GM12891 (cell line): ENCODE measurements around the gene SH3TC2.
A peak's percentile ranks its signal among the peaks of the same experiment; 100 is the strongest.

Source experiments
- DNase-seq: peaks from one replicate; pipeline ENCODE4 v3.0.0; 2011; ENCODE audit warnings: low spot score; ENCODE audit not compliant: insufficient read length
- FAIRE-seq: peaks from 2 replicates; lab custom pipeline; 2011; peaks lifted over from hg19 to GRCh38; lab: Jason Lieb, UNC
- PAX5 ChIP-seq: IDR thresholded peaks from 2 replicates; pipeline ENCODE4 v1.6.1; 2011; ENCODE audit warnings: low read length, moderate library complexity, mild to moderate bottlenecking; ENCODE audit not compliant: insufficient read depth, severe bottlenecking
- POLR2A ChIP-seq: IDR thresholded peaks from 2 replicates; pipeline ENCODE4 v1.6.1; 2011; ENCODE audit warnings: low read depth, low read length, control low read depth
- POLR2AphosphoS5 ChIP-seq: IDR thresholded peaks from 2 replicates; pipeline ENCODE4 v1.6.1; 2011; ENCODE audit warnings: low read depth, low read length, control low read depth
- POU2F2 ChIP-seq: IDR thresholded peaks from 2 replicates; pipeline ENCODE4 v1.6.1; 2011; ENCODE audit warnings: low read depth, mild to moderate bottlenecking, control low read depth, low read length, moderate library complexity
- SPI1 ChIP-seq: IDR thresholded peaks from 2 replicates; pipeline ENCODE4 v1.6.1; 2011; ENCODE audit warnings: low read depth, low read length, control low read depth
- TAF1 ChIP-seq: IDR thresholded peaks from 2 replicates; pipeline ENCODE4 v1.6.1; 2011; ENCODE audit warnings: low read depth, low read length, control low read depth

SH3TC2 gene

GRCh38 chr5:149005077-149005892 is 57.6 kb downstream of the SH3TC2 start:
- no peak for DNase-seq
- TF ChIP-seq POLR2AphosphoS5 = no peak
- no peak for TF ChIP-seq POU2F2
- TF ChIP-seq SPI1 = no peak
- TF ChIP-seq POLR2A = no peak
- no peak for TF ChIP-seq TAF1
- TF ChIP-seq PAX5 = no peak
- FAIRE-seq = no peak

DNA sequence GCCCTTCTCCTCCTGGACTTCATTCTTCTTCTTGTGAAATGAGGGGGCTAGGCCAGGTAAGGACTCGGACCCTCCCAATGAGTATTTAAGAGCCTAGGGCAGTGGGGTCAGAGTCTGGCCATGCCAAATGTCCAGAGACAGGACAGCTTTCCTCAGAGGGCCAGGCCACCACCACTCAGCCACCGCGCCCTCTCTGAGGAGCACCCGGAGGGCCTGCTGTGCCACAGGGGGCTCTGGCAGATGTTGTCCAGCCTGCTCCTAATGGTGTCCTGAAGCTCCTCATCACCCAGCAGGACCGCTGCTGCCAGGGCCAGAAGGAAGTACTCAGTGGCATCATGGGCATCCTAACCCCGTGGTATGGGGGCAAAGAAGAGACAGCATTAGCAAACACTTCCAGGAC is 58.3 kb downstream of the SH3TC2 start:
- TF ChIP-seq POU2F2 (no peak), TAF1 (no peak), POLR2A (no peak), SPI1 (no peak), PAX5 (no peak), POLR2AphosphoS5 (no peak)
- DNase-seq (no peak), FAIRE-seq (no peak)

DNA sequence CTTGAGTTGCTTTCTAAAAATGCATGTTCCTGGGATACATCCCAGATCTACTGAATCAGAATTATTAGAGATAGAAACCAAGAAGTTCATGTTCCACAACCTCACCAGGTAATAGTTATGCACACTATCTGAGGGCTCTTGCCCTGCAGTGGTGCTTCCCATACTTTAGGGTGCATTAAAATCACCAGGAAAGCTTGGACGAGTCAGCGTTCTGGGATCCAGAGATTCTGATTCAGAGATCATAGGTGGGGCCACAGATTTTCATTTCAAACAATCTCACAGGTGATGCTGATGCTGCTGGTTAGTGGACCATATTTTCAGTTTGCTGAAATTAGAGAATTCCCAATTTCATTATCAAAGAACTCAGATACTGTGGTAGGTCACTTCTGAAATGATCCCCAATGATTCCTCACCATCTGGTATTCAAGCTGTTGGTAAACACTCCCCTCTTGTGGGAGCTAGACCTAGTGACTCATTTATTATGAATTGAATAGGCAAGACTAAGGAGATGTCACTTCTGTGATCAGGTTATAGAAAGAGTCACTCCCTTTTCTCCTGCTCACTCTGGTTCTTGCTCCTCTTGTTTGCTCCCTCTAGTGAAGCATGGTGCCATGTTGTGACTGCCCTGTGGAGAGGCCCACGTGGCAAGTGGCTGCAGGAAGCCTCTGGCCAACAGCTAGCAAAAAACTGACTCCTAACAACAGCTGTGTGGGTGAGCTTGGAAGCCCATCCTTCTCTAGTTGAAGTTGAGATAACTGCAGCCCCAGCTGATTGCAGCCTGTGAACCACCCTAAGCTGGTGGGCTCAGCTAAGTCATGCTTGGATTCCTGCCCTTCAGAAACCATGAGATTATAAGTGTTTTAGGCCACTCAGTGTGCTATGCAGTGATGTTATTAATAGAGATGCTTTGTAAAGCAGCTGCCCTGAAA is 59.8 kb downstream of the SH3TC2 start:
- FAIRE-seq = no peak

DNA sequence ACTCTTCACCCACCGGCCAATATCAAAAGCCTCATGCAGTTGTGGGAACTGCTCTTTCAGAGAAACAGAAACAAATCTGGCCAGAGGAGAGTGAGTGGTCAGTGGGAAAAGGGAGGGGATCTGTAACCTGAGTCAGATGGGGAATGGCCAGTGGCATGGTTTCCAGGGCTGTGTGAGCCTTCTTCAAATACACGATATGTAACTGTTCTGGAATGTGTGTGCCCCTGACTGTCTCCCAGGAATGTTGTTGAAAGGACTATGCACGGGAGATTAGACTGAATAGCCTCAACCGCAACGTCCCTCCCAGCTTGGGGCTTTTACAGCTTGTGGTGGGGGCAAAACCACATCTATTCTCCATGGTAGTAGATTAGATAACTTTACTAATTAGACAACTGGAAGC is 60.8 kb downstream of the SH3TC2 start:
- no peak for TF ChIP-seq SPI1
- TF ChIP-seq POLR2AphosphoS5 = no peak
- TF ChIP-seq TAF1 = no peak
- no peak for TF ChIP-seq POLR2A
- no peak for TF ChIP-seq POU2F2
- no peak for TF ChIP-seq PAX5
- DNase-seq (no peak), FAIRE-seq (no peak)

More for the DNA sequence above, 59.8 kb downstream of the SH3TC2 start:
- TF ChIP-seq SPI1 (no peak), POU2F2 (no peak), TAF1 (no peak), POLR2A (no peak), POLR2AphosphoS5 (no peak), PAX5 (no peak)
- DNase-seq = no peak

GRCh38 chr5:149001162-149001561 is 61.7 kb downstream of the SH3TC2 start:
- no peak for FAIRE-seq
- no peak for DNase-seq
- no peak for TF ChIP-seq TAF1
- TF ChIP-seq SPI1 = no peak
- TF ChIP-seq PAX5 = no peak

DNA sequence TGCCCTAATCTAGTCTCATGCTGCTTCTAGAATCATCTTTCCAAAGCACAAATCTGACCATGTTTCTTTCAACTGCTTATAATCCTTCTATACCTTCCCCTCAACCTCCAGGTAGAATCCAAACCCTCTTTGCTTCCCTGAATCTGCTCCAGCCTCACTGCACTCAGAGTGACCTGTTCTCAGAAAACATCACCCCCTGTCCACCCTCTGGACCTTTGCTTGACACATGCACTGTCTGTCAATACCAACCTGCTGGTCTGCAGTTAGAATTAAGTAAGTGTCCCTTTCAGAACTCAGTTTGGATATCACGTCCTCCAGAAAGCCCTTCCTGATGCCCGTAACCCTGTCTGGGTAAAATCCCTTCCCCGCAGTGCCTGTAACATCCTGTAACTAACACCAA is 63.1 kb downstream of the SH3TC2 start:
- FAIRE-seq (no peak), DNase-seq (no peak)
- no peak for TF ChIP-seq TAF1
- TF ChIP-seq POLR2A = no peak
- TF ChIP-seq POLR2AphosphoS5 = no peak
- no peak for TF ChIP-seq POU2F2
- no peak for TF ChIP-seq PAX5
- no peak for TF ChIP-seq SPI1

GRCh38 chr5:148998174-148998797 is 64.6 kb downstream of the SH3TC2 start:
- FAIRE-seq (no peak), DNase-seq (peak; percentile 11)
- no peak for TF ChIP-seq TAF1
- TF ChIP-seq POLR2AphosphoS5 = no peak
- TF ChIP-seq POU2F2 = no peak
- TF ChIP-seq SPI1 = no peak
- TF ChIP-seq POLR2A = no peak
- TF ChIP-seq PAX5 = no peak

DNA sequence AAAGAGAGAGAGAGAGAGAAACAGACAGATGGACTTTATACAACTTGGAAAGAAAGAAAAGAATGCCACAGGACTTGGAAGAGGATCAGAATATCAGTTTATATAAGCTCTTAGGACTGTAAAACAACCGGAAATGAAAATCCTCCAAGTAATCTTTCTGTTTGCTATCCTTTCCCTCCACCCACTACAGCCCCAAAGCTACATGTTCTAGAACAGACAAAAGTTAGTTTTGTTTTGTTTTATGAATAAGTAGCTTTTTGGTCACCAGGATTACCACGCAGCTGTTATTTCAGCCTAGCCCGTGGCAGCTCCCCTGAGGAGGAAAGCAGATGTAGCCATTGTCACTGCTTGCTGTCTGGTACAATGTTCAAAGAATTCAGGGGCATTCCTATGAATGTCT is 66.6 kb downstream of the SH3TC2 start:
- no peak for FAIRE-seq
- no peak for TF ChIP-seq SPI1
- no peak for TF ChIP-seq POLR2A
- no peak for TF ChIP-seq TAF1
- no peak for DNase-seq

GRCh38 chr5:148995791-148996190 is 67.1 kb downstream of the SH3TC2 start:
- no peak for FAIRE-seq
- no peak for DNase-seq
- no peak for TF ChIP-seq SPI1
- TF ChIP-seq PAX5 = no peak
- no peak for TF ChIP-seq POLR2AphosphoS5
- TF ChIP-seq POU2F2 = no peak
- no peak for TF ChIP-seq TAF1
- no peak for TF ChIP-seq POLR2A
